CD14-positive monocyte (primary cell): ENCODE data around the gene DMXL2. TPM values are rescaled to one million over a fixed set of nuclear protein-coding genes. Genes with fewer than 3 reads are reported as not detected.
"Not testable (repeated sequence)": the region's sequence is repeated elsewhere in the genome, so short reads cannot be mapped to it uniquely, and the experiment has no call there.

ENCODE experiments used
- DNase-seq, 3 donors: peaks; one replicate each; pipeline ENCODE4 v3.0.0-alpha.2; 2011 to 2022
- H2AFZ ChIP-seq: 2 replicates; pipeline ENCODE4 v1.6.0; 2012; ENCODE audit warnings: mild to moderate bottlenecking, low read depth, low read length, inconsistent platforms; ENCODE audit not compliant: insufficient read depth, poor library complexity, severe bottlenecking
- H3K27ac ChIP-seq, 2 donors: 1 replicate in 1 of 2; 2 replicates in 1 of 2; pipeline ENCODE4 v1.5.1; 2012 to 2013; ENCODE audit warnings: low read length in 2 of 2, control low read depth in 1 of 2, inconsistent platforms in 1 of 2, low read depth in 1 of 2, mild to moderate bottlenecking in 1 of 2
- H3K27me3 ChIP-seq, 2 donors: one replicate each; pipeline versions ENCODE4 v1.6.0 to v1.6.1; 2011 to 2013; ENCODE audit warnings: low read length in 2 of 2; ENCODE audit not compliant: control insufficient read depth in 2 of 2, insufficient read depth in 2 of 2
- H3K36me3 ChIP-seq, 2 donors: replicated peaks in 1 of 2; 1 replicate in 1 of 2; 2 replicates in 1 of 2; pipeline versions ENCODE4 v1.5.1 to v1.6.1; 2012 to 2013; ENCODE audit warnings: low read length in 2 of 2, control low read depth in 1 of 2, inconsistent platforms in 1 of 2, mild to moderate bottlenecking in 1 of 2; ENCODE audit not compliant: insufficient read depth in 2 of 2, control insufficient read depth in 1 of 2
- H3K4me1 ChIP-seq, 2 donors: 1 replicate in 1 of 2; 2 replicates in 1 of 2; pipeline versions ENCODE4 v1.5.1 to v1.6.1; 2012 to 2013; ENCODE audit warnings: low read length in 2 of 2, control low read depth in 1 of 2, inconsistent platforms in 1 of 2, mild to moderate bottlenecking in 1 of 2, moderate library complexity in 1 of 2; ENCODE audit not compliant: insufficient read depth in 2 of 2, control insufficient read depth in 1 of 2
- H3K4me2 ChIP-seq: replicated peaks from 2 replicates; pipeline ENCODE3; 2012; ENCODE audit warnings: low read length, moderate library complexity, mild to moderate bottlenecking; ENCODE audit not compliant: poor library complexity, severe bottlenecking; ENCODE audit errors: extremely low read depth
- H3K4me3 ChIP-seq, 3 experiments: fragments of 200-600 bp in 1 of 3; sonication (generic) in 1 of 3; replicated peaks in 1 of 3; 1 replicate in 2 of 3; 2 replicates in 1 of 3; pipeline ENCODE4 v1.5.1; 2011 to 2013; ENCODE audit warnings: low read length in 3 of 3, mild to moderate bottlenecking in 3 of 3, control low read depth in 2 of 3, low read depth in 2 of 3, inconsistent platforms in 1 of 3, moderate library complexity in 1 of 3
- H3K79me2 ChIP-seq: 2 replicates; pipeline ENCODE4 v1.6.0; 2012; ENCODE audit warnings: mild to moderate bottlenecking, control low read depth, inconsistent platforms, low read length, moderate library complexity; ENCODE audit not compliant: insufficient read depth
- H3K9ac ChIP-seq: 2 replicates; pipeline ENCODE4 v1.6.0; 2017; ENCODE audit warnings: low read length, mild to moderate bottlenecking; ENCODE audit not compliant: insufficient read depth, poor library complexity, severe bottlenecking
- H3K9me3 ChIP-seq, 2 donors: replicated peaks in 1 of 2; 1 replicate in 1 of 2; 2 replicates in 1 of 2; pipeline versions ENCODE4 v1.5.1 to v1.6.1; 2012 to 2013; ENCODE audit warnings: low read length in 2 of 2, control low read depth in 1 of 2; ENCODE audit not compliant: control insufficient read depth in 1 of 2, insufficient read depth in 1 of 2
- H4K20me1 ChIP-seq: 2 replicates; pipeline ENCODE4 v1.6.0; 2012; ENCODE audit warnings: mild to moderate bottlenecking, low read length, control low read depth, moderate library complexity; ENCODE audit not compliant: insufficient read depth
- H3K27ac Mint-ChIP-seq, 7 donors: one replicate each; pipeline ENCODE4 v1.8.0; 2020; ENCODE audit warnings: mild to moderate bottlenecking in 7 of 7, mixed read lengths in 7 of 7, moderate library complexity in 6 of 7, inconsistent platforms in 2 of 7
- H3K27me3 Mint-ChIP-seq, 3 donors: one replicate each; pipeline ENCODE4 v1.8.0; 2021 to 2022; ENCODE audit warnings: low read depth in 3 of 3, mild to moderate bottlenecking in 3 of 3, mixed read lengths in 3 of 3, moderate library complexity in 3 of 3, inconsistent platforms in 1 of 3
- H3K36me3 Mint-ChIP-seq, 2 donors: one replicate each; pipeline ENCODE4 v1.8.0; 2020; ENCODE audit warnings: mixed read lengths in 2 of 2, inconsistent platforms in 1 of 2, mild to moderate bottlenecking in 1 of 2
- H3K4me1 Mint-ChIP-seq: one replicate; pipeline ENCODE4 v1.8.0; 2020; ENCODE audit warnings: mild to moderate bottlenecking, mixed read lengths
- H3K4me3 Mint-ChIP-seq, 2 donors: one replicate each; pipeline ENCODE4 v1.8.0; 2020; ENCODE audit warnings: mild to moderate bottlenecking in 2 of 2, mixed read lengths in 2 of 2, moderate library complexity in 1 of 2
- H3K9me3 Mint-ChIP-seq, 7 donors: one replicate each; pipeline ENCODE4 v1.8.0; 2020 to 2022; ENCODE audit warnings: mixed read lengths in 7 of 7, mild to moderate bottlenecking in 6 of 7, moderate library complexity in 6 of 7, inconsistent platforms in 2 of 7
- CTCF ChIP-seq: fragments of 200-600 bp; IDR thresholded peaks from one replicate; pipeline ENCODE4 v1.8.0; 2022; ENCODE audit warnings: antibody characterized with exemption, mild to moderate bottlenecking
- WGBS: methylation state at CpG from one replicate; pipeline ENCODE4 v1.1.5; 2013; ENCODE audit warnings: missing lambda C conversion rate; ENCODE audit not compliant: insufficient coverage; 5-methylcytosine and 5-hydroxymethylcytosine counted together
- intact Hi-C, 2 donors: fragments of 100-400 bp; cut with micrococcal nuclease; formaldehyde crosslinking; loops; one replicate each; pipeline versions ENCODE4 v1.15.0 to v1.15.1; 2023
- polyA plus RNA-seq, 3 donors: library from polyadenylated mRNA; depleted of rRNA in 1 of 3; unstranded in 2 of 3; stranded (reverse) in 1 of 3; fragments of 300-500 nt in 2 of 3; fragments of >200 nt in 1 of 3; fragmentation: Illumina TruSeq in 2 of 3; gene quantifications; 1 replicate in 2 of 3; 2 replicates in 1 of 3; pipeline ENCODE4 v1.2.3, GENCODE V29; 2012 to 2021

Gene DMXL2
- polyA plus RNA-seq, 3 donors: 29.1 to 449 (median 45.5) TPM

- intact Hi-C loops: no loop called here
- Histone ChIP-seq H2AFZ (no peak overlapping the region), H4K20me1 (no peaks in the 10 kb centered on the region), H3K36me3 (peaks cover 5% of the 10 kb centered on the region in 2 donors), H3K27me3 (no peaks in the 10 kb centered on the region), H3K4me1 (peaks cover 57 to 70% of the 10 kb centered on the region in 2 donors), H3K4me2 (peak overlapping the region; percentile 77), H3K9ac (no peak overlapping the region), H3K4me3 (peak overlapping the region in 1 of 3 experiments; percentile 68), H3K9me3 (no peaks in the 10 kb centered on the region), H3K79me2 (peaks cover 95% of the 10 kb centered on the region), H3K27ac (peak overlapping the region in 1 of 2 donors; percentile 97)
- no CpG with 5 or more reads among the region's 1 CpG for WGBS
- no peak for DNase-seq
- Mint-ChIP-seq H3K9me3 (peaks cover 0 to 9% (median 3%) of the 10 kb centered on the region in 7 donors), H3K27me3 (peaks cover 0 to 1% (median 0%) of the 10 kb centered on the region in 3 donors), H3K27ac (peak overlapping the region; percentile 74 to 100 (median 92)), H3K36me3 (peaks cover 33 to 46% of the 10 kb centered on the region in 2 donors), H3K4me3 (no peak overlapping the region), H3K4me1 (peaks cover 81% of the 10 kb centered on the region)
- TF ChIP-seq CTCF: no peak
Observed at GRCh38 chr15:51575775-51576174, 46.8 kb downstream of the DMXL2 start.

GRCh38 chr15:51573352-51573751 is 49.2 kb downstream of the DMXL2 start:
- H3K27me3 Mint-ChIP-seq, intact Hi-C loops, H3K27me3 ChIP-seq, DNase-seq, H3K27ac ChIP-seq, H3K9ac ChIP-seq, H3K9me3 ChIP-seq, H3K4me2 ChIP-seq, H3K4me3 ChIP-seq, H3K4me3 Mint-ChIP-seq, H2AFZ ChIP-seq: not testable (repeated sequence)
- peak overlapping the region in 3 of 7 donors; percentile 15 to 40 (median 28) for H3K27ac Mint-ChIP-seq
- Histone ChIP-seq H3K79me2 (peaks cover 95% of the 10 kb centered on the region), H3K36me3 (peaks cover 9 to 12% of the 10 kb centered on the region in 2 donors), H3K4me1 (peaks cover 37 to 55% of the 10 kb centered on the region in 2 donors), H4K20me1 (peaks cover 16% of the 10 kb centered on the region)
- peaks cover 3 to 14% (median 5%) of the 10 kb centered on the region in 7 donors for H3K9me3 Mint-ChIP-seq
- H3K36me3 Mint-ChIP-seq: peaks cover 46 to 53% of the 10 kb centered on the region in 2 donors
- peaks cover 77% of the 10 kb centered on the region for H3K4me1 Mint-ChIP-seq
- no CpG with 5 or more reads among the region's 2 CpGs for WGBS

GRCh38 chr15:51568939-51569784 is 53.4 kb downstream of the DMXL2 start:
- Mint-ChIP-seq H3K4me1 (peaks cover 41% of the 10 kb centered on the region), H3K9me3 (peaks cover 3 to 14% (median 5%) of the 10 kb centered on the region in 7 donors), H3K27ac (peak overlapping the region in 6 of 7 donors; percentile 26 to 84 (median 64)), H3K36me3 (peaks cover 58 to 73% of the 10 kb centered on the region in 2 donors)
- H3K4me3 Mint-ChIP-seq, H3K4me2 ChIP-seq, H3K27me3 Mint-ChIP-seq, intact Hi-C loops, H3K27me3 ChIP-seq, H3K9ac ChIP-seq, H3K4me3 ChIP-seq, H3K9me3 ChIP-seq, H2AFZ ChIP-seq: not testable (repeated sequence)
- Histone ChIP-seq H4K20me1 (peaks cover 50% of the 10 kb centered on the region), H3K79me2 (peaks cover 91% of the 10 kb centered on the region), H3K27ac (peak overlapping the region in 1 of 2 donors; percentile 53), H3K4me1 (peaks cover 5 to 13% of the 10 kb centered on the region in 2 donors), H3K36me3 (peaks cover 18 to 45% of the 10 kb centered on the region in 2 donors)
- WGBS: 83% methylated on average over 12 of the region's 18 CpGs
- peak in 1 of 3 donors; percentile 15 for DNase-seq
